ENCODE data around the gene UAP1.

Gene UAP1

GRCh38 chr1:162616848-162617247 lies 55.3 kb downstream of the UAP1 start:
- DNase-seq (ENCODE audit: low read depth in 2 of 2) = no peak

DNA sequence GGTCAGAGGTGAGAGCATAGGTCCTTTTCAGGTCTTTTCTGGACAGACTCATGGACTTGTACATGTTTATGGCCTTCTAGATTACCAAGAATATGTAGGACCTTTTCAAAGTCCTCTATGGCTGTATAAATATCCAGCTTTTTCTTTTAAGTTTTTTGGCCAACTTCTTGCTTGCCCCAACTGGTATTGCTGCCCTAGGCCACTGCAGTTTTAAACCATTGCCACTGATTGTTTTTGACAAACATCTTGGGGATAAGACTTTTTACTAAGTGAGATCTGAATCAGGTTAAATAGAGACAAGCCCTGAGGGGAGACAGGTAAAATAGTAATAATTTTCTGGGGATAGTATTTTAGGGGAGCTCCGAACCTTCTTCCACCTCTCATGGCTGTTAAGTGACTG lies 56.0 kb downstream of the UAP1 start:
- DNase-seq (ENCODE audit: low read depth in 2 of 2) = no peak

- no peak for DNase-seq (ENCODE audit: low read depth in 2 of 2)
Measured at GRCh38 chr1:162619076-162619475, 57.6 kb downstream of the UAP1 start.

- no peak for DNase-seq (ENCODE audit: low read depth in 2 of 2)
Measured at GRCh38 chr1:162621256-162621655, 59.7 kb downstream of the UAP1 start.

DNA sequence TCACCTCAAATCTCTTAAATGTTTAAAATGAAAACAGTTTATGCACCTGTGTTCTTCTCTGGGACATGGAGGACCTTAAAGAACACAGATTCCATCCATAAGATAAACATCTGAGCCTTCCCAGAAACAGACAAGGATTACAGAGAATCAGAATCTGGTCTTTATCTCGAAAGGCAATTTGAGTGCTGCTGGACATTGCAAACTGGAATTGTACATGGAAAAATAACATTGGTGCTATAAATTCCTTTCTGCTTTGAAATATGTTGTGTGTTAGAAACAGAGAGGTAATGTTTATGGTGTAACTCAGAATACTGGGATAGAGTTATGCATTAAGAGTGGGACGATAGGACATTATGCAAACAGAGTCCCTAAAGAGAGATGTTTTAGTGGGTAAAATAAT lies 64.2 kb downstream of the UAP1 start:
- DNase-seq (ENCODE audit: low read depth in 2 of 2) = no peak

GRCh38 chr1:162626094-162626493 lies 64.6 kb downstream of the UAP1 start:
- no peak for DNase-seq (ENCODE audit: low read depth in 2 of 2)

GRCh38 chr1:162626761-162627160 lies 65.2 kb downstream of the UAP1 start:
- no peak for DNase-seq (ENCODE audit: low read depth in 2 of 2)

DNA sequence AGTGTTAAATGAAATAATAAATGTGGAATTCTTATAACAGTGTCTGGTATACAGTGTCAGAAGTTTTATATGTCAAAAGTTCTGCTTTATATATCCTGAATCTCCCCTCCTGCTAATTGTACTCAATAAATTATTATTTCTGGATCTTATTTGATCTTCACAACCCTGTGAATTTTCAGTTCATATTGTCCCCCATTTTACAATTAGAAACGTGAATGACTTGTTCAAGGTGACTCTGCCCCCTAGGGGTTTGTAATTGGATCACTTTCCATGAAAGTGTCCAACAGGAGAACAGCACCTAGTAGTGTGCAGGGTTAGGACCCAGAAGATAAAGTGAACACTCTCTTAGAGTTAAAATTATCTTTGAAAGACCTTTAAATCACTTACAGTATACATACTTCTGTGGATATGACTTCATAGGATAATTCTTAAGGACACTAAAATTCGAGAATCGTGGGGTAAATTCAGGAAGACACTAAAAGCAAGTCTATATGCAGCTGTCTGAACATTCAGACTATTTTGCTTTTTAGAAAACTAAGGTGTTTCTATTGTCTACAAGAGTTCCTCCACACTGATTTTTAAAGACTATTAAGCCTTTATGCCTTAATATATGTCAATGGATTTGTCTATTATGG lies 66.3 kb downstream of the UAP1 start:
- DNase-seq (ENCODE audit: low read depth in 2 of 2) = no peak

GRCh38 chr1:162629077-162629627 lies 67.6 kb downstream of the UAP1 start:
- no peak for DNase-seq (ENCODE audit: low read depth in 2 of 2)

- DNase-seq (ENCODE audit: low read depth in 2 of 2) = no peak
Measured at GRCh38 chr1:162629651-162630050, 68.1 kb downstream of the UAP1 start.

- DNase-seq (ENCODE audit: low read depth in 2 of 2) = no peak
Measured at GRCh38 chr1:162631546-162632191, 70.1 kb downstream of the UAP1 start.

DNA sequence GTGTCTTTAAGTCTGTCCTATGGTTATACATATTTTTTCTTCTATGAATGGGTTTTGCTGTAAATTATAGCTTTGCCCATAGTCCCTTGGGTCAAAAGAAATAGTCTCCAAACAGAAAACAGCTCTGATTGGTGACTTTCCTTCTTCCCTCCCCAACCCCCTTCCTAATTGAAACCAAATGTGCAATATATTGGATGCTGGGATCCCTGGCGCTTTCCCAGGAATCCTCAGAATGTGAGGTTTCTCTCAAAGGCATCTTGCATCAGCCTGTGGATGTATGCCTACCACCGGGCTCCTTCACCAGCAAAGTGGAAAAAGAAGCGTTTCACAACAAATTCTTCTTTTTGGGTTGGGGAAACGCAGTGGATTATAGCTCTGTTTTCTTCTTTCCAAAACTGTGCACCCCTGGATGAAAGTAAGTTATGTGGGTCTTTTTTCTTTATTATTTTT lies 70.7 kb downstream of the UAP1 start, which contains the start of gene DDR2:
Gene DDR2, plus strand, starts transcription at position 248 of the 450 bp plus-strand sequence. CDS start 86,600 bp downstream, outside the sequence.
- DNase-seq (ENCODE audit: low read depth in 2 of 2) = no peak

DNA sequence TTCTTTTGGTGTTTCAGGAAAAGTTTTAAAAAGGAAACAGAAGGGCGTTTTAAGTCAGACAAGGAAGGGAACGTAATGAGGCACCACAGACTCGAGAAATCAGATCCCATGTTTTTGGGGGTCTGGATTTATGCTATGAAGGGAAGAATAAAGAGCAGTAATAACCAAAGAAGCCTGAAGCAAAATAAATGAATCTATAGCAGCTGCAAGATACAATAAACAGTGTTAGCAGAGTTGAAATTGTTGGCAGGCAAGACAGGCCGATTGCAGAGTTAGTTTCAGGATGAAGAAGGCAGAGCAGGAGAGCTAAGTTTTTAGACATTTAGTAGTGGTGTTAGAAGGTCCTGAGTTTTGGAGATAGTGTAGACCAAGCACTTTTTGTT lies 71.2 kb downstream of the UAP1 start:
- no peak for DNase-seq (ENCODE audit: low read depth in 2 of 2)

DNA sequence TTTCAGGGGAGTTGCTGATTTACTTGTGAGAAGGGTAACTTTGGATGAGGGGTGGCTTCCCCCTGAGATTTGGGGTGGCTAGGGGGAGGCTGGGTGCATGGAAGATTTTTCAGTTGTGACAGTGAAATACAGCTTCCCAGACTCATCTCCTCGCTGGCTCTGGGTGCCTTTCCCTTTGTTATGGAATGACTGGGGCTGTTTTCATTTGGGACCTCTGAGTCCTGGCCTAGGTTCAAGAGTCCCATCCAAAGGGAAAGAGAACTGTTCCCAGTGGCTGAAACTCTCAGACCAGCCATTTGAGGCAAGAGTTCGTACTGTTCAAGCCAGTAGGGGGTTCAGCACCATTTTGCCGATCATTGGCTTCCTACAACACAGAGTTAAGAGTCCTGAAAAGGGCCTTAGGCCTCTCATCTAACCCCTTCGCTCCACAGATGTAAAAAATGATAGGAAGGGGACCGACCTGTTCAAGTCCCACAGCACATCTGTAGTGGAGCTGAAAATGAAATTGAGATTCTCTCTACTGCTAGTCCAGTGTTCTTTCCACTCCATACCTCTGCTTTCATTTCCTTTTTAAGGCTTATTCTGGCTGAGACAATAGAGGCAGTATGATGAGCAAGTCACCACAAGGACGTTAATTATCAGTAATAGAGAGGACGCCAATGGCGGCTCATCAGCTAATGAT lies 71.7 kb downstream of the UAP1 start:
- DNase-seq (ENCODE audit: low read depth in 2 of 2) = no peak

GRCh38 chr1:162635418-162635817 lies 73.9 kb downstream of the UAP1 start:
- no peak for DNase-seq (ENCODE audit: low read depth in 2 of 2)

GRCh38 chr1:162639718-162640117 lies 78.2 kb downstream of the UAP1 start:
- DNase-seq (ENCODE audit: low read depth in 2 of 2) = no peak

DNA sequence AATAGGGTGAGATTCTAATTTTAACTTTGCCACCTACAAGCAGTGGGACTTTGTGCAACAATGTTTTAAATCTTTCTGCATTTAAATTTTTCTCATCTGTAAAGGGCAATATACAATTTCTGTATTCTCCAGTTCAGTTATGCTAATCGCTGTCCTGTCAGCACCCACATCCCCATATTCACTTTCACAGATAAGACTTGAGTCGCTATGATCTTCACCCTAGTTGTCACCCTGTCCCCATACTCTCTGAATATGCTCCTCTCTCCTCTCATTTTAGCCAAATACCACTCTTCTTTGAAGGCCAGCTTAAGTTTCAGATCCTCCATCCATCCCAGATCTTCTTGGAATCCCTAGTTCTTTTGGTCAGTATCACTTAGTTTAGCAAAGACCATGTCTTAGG lies 79.6 kb downstream of the UAP1 start:
- DNase-seq (ENCODE audit: low read depth in 2 of 2) = no peak

GRCh38 chr1:162644986-162645314 lies 83.4 kb downstream of the UAP1 start:
- no peak for DNase-seq (ENCODE audit: low read depth in 2 of 2)

DNA sequence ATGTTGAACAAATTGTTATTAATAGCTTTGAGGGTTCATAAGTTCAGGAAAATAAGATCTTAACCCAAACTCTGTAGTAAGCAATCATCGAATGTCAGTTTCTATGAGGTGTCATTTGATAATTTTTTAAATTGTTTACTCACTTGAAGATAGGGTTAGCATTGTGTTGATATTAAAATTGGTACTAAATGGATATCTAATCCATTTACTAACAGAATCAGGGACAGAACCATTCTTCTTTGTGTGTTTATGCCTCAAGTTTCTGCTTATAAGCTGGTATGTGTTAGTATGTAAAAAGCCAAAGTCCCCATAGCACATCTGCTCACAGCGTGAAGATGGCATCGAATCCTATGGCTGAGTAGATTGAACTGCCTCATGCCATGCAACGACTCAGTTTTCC lies 84.1 kb downstream of the UAP1 start:
- no peak for DNase-seq (ENCODE audit: low read depth in 2 of 2)

- no peak for DNase-seq (ENCODE audit: low read depth in 2 of 2)
Measured at GRCh38 chr1:162649583-162649982, 88.1 kb downstream of the UAP1 start.

Measured in stimulated activated CD8-positive, alpha-beta memory T cell treated with anti-CD3 and anti-CD28 coated beads, Interleukin-7, amount 100 ng/mL, for 1 hour (primary cell).